Lung (tissue), 12 donors: Measurements from ENCODE around the gene KPNA6. TPM values are rescaled to one million over a fixed set of nuclear protein-coding genes. Genes with fewer than 3 reads are reported as not detected.

Experiments used
- ATAC-seq: fragments of 200-7000 bp; cut with Tn5 transposase; one replicate; pipeline ENCODE4 v1.9.1; 2020; ENCODE audit warnings: moderate number of reproducible peaks; ENCODE audit not compliant: insufficient read depth, low FRiP score
- DNase-seq, 3 donors: peaks; one replicate each; pipeline ENCODE4 v3.0.0-alpha.2; 2013 to 2017
- H3K27ac ChIP-seq, 2 donors: one replicate each; pipeline ENCODE4 v1.5.1; 2013; ENCODE audit warnings: mild to moderate bottlenecking in 2 of 2, moderate library complexity in 2 of 2, control low read depth in 1 of 2, inconsistent platforms in 1 of 2, low read depth in 1 of 2, low read length in 1 of 2
- H3K27me3 ChIP-seq, 3 donors: one replicate each; pipeline ENCODE4 v1.5.1; 2013; ENCODE audit warnings: low read length in 2 of 3; ENCODE audit not compliant: control insufficient read depth in 3 of 3, insufficient read depth in 3 of 3
- H3K36me3 ChIP-seq, 4 donors: one replicate each; pipeline ENCODE4 v1.5.1; 2013; ENCODE audit warnings: low read length in 4 of 4, mild to moderate bottlenecking in 1 of 4, moderate library complexity in 1 of 4; ENCODE audit not compliant: control insufficient read depth in 4 of 4, insufficient read depth in 4 of 4
- H3K4me1 ChIP-seq, 5 donors: one replicate each; pipeline ENCODE4 v1.5.1; 2013; ENCODE audit warnings: low read length in 5 of 5, mild to moderate bottlenecking in 2 of 5, moderate library complexity in 1 of 5; ENCODE audit not compliant: control insufficient read depth in 5 of 5, insufficient read depth in 5 of 5
- H3K4me3 ChIP-seq: one replicate; pipeline ENCODE4 v1.5.1; 2013; ENCODE audit warnings: mild to moderate bottlenecking, control low read depth, moderate library complexity
- H3K9ac ChIP-seq, 2 donors: one replicate each; pipeline ENCODE4 v1.5.1; 2013; ENCODE audit warnings: low read length in 2 of 2, control low read depth in 1 of 2; ENCODE audit not compliant: insufficient read depth in 1 of 2
- H3K9me3 ChIP-seq, 4 donors: one replicate each; pipeline ENCODE4 v1.5.1; 2013; ENCODE audit warnings: low read length in 3 of 4, mild to moderate bottlenecking in 1 of 4, moderate library complexity in 1 of 4; ENCODE audit not compliant: control insufficient read depth in 4 of 4, insufficient read depth in 3 of 4
- CTCF ChIP-seq: IDR thresholded peaks from 2 replicates; pipeline ENCODE4 v1.5.1; 2012; ENCODE audit warnings: mild to moderate bottlenecking; ENCODE audit errors: control extremely low read depth, extremely low read depth
- WGBS, 2 donors: extraction: QIAGEN DNeasy Blood & Tissue Kit; methylation state at CpG; one replicate each; pipeline ENCODE4 v1.1.7; 2013; 5-methylcytosine and 5-hydroxymethylcytosine counted together
- polyA plus RNA-seq, 2 donors: library from polyadenylated mRNA; stranded (reverse); fragments of 200-250 nt; gene quantifications; one replicate each; pipeline ENCODE4 v1.2.1, GENCODE V29; 2013
- total RNA-seq, 2 donors: library from RNA; depleted of rRNA in 1 of 2; stranded (reverse); fragments of >200 nt in 1 of 2; gene quantifications; one replicate each; pipeline ENCODE4 v1.2.1, GENCODE V29; 2014 to 2021
- donor health status: control.
- donor health status: control.
- donor health status: Bipolar disorder and iron deficiency.
- donor health status: healthy.
- donor health status: DM: yes; HTN: yes; CAD: no.

The KPNA6 gene
- total and polyA plus RNA-seq, 4 donors = 7.9 to 54.0 (median 23.2) TPM

- H3K36me3 ChIP-seq = peaks cover 22 to 42% (median 28%) of the 10 kb centered on the region in 4 donors
- no peak for DNase-seq
- no peak for TF ChIP-seq CTCF
- no peak for ATAC-seq
- no peaks in the 10 kb centered on the region for H3K9me3 ChIP-seq
- 59 to 93% methylated on average over 1 of the region's 1 CpG for WGBS, 2 donors
- H3K27ac ChIP-seq = no peak overlapping the region
- H3K9ac ChIP-seq = no peak overlapping the region
- no peaks in the 10 kb centered on the region for H3K27me3 ChIP-seq
- H3K4me3 ChIP-seq = no peak overlapping the region
- peaks cover 5 to 19% (median 8%) of the 10 kb centered on the region in 5 donors for H3K4me1 ChIP-seq
These were observed 89.2 kb downstream of the KPNA6 start for GRCh38 chr1:32197074-32197473.

- H3K36me3 ChIP-seq = peaks cover 22 to 35% (median 24%) of the 10 kb centered on the region in 4 donors
These were observed 90.0 kb downstream of the KPNA6 start for GRCh38 chr1:32197837-32198236.

GRCh38 chr1:32198237-32199042 lies 90.6 kb downstream of the KPNA6 start:
- ATAC-seq (no peak), DNase-seq (no peak)
- no peaks in the 10 kb centered on the region for H3K9me3 ChIP-seq
- WGBS, 2 donors = 87 to 89% methylated on average over 3 of the region's 3 CpGs
- H3K27ac ChIP-seq = peak overlapping the region in 1 of 2 donors; percentile 16
- peaks cover 5 to 20% (median 8%) of the 10 kb centered on the region in 5 donors for H3K4me1 ChIP-seq
- no peak for TF ChIP-seq CTCF
- no peak overlapping the region for H3K4me3 ChIP-seq
- H3K27me3 ChIP-seq = no peaks in the 10 kb centered on the region
- H3K9ac ChIP-seq = no peak overlapping the region
- peaks cover 18 to 30% (median 21%) of the 10 kb centered on the region in 4 donors for H3K36me3 ChIP-seq

More at GRCh38 chr1:32197837-32198236, 90.0 kb downstream of the KPNA6 start:
- Histone ChIP-seq H3K4me3 (no peak overlapping the region), H3K27ac (no peak overlapping the region), H3K27me3 (no peaks in the 10 kb centered on the region), H3K4me1 (peaks cover 5 to 20% (median 8%) of the 10 kb centered on the region in 5 donors), H3K9me3 (no peaks in the 10 kb centered on the region), H3K9ac (no peak overlapping the region)
- 81 to 87% methylated on average over 6 of the region's 6 CpGs for WGBS, 2 donors
- DNase-seq (no peak), ATAC-seq (no peak)
- no peak for TF ChIP-seq CTCF
